GM12878 (cell line): ENCODE measurements around the gene ICA1.
A peak's percentile ranks its signal among the peaks of the same experiment; 100 is the strongest.

Source experiments
- CREB1 ChIP-seq: IDR thresholded peaks from 2 replicates; pipeline ENCODE4 v1.6.1; 2012; ENCODE audit warnings: low read depth, mild to moderate bottlenecking, inconsistent platforms
- FOXM1 ChIP-seq: IDR thresholded peaks from 2 replicates; pipeline ENCODE4 v1.6.1; 2012; ENCODE audit warnings: low read depth, mild to moderate bottlenecking, inconsistent platforms, low read length, moderate library complexity
- HDAC6 ChIP-seq: fragments of 200-600 bp; sonication (generic); IDR thresholded peaks from one replicate; pipeline ENCODE4 v1.8.0; 2017; ENCODE audit warnings: antibody characterized with exemption; ENCODE audit not compliant: unreplicated experiment
- KDM1A ChIP-seq: fragments of 200-600 bp; sonication (generic); IDR thresholded peaks from 2 replicates; pipeline ENCODE4 v1.6.1; 2016; ENCODE audit warnings: borderline replicate concordance
- SPI1 ChIP-seq: IDR thresholded peaks from 2 replicates; pipeline ENCODE4 v1.6.1; 2011; ENCODE audit warnings: low read depth, mild to moderate bottlenecking, low read length, moderate library complexity, borderline replicate concordance; ENCODE audit not compliant: insufficient read depth
- TF ChIP-seq, protein P1 (sequence below): fragments of 450-650 bp; IDR thresholded peaks from 2 replicates; pipeline ENCODE4 v1.6.1; 2016; ENCODE audit warnings: mild to moderate bottlenecking, moderate library complexity, borderline replicate concordance
- TF ChIP-seq, protein P2 (sequence below), 3 experiments: IDR thresholded peaks in 2 of 3; conservative IDR thresholded peaks in 1 of 3; 2 replicates each; pipeline ENCODE4 v1.5.1; 2011; ENCODE audit warnings: low read depth in 3 of 3, low read length in 3 of 3, mild to moderate bottlenecking in 3 of 3, control low read depth in 2 of 3, moderate library complexity in 2 of 3, inconsistent platforms in 1 of 3, mixed read lengths in 1 of 3; ENCODE audit not compliant: control insufficient read depth in 2 of 3, insufficient read depth in 1 of 3; ENCODE audit errors: extremely low read depth in 1 of 3

DNA sequence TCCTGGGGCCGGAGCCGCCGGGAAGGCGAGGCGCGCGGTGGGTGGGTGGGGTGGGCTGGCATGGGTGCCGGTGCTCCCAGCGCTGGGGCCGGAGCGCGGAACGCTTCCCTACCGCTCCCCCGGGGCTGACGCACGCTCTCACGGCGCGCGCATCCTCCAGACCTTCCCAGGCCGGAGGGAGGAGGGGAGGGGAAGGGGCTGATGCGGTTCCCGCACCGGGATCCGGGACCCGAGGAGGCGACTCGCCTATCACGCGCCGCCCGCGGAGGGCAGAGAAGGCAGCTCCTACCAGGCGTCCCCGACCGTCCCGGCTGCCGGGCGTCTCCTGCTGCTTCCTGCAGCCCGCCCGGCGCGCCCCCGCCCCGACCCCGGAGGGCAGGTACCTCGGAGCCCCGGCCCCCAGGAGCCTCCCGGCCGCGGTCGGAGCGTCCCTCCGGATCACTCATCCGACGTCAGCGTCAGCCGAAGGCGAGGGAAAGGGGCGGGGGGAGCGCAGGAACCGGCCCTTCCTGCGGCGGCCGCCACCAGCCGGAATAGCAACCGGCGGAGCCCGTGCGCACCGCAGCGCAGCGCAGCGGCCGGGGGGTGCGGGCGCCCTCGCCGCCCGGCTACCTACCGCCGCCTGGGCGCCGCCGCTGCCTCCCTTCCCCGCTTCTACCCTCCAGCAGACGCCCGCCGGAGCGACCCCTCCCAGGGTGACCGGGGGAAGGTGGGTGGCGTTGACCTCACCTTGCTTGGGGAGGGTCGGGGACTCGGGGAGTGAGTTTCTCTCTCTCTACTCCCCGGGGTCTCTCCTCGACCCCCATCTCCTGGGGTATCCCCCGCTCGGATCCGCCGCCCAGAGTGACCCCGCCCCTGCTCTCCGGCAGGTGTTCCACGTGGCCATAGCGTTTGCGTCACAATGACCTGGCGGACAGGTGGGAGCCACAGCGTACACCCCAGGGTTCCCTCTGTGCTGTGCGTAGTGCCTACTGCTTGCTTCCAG, at the start of gene ICA1:
- TF ChIP-seq, protein P1, sequence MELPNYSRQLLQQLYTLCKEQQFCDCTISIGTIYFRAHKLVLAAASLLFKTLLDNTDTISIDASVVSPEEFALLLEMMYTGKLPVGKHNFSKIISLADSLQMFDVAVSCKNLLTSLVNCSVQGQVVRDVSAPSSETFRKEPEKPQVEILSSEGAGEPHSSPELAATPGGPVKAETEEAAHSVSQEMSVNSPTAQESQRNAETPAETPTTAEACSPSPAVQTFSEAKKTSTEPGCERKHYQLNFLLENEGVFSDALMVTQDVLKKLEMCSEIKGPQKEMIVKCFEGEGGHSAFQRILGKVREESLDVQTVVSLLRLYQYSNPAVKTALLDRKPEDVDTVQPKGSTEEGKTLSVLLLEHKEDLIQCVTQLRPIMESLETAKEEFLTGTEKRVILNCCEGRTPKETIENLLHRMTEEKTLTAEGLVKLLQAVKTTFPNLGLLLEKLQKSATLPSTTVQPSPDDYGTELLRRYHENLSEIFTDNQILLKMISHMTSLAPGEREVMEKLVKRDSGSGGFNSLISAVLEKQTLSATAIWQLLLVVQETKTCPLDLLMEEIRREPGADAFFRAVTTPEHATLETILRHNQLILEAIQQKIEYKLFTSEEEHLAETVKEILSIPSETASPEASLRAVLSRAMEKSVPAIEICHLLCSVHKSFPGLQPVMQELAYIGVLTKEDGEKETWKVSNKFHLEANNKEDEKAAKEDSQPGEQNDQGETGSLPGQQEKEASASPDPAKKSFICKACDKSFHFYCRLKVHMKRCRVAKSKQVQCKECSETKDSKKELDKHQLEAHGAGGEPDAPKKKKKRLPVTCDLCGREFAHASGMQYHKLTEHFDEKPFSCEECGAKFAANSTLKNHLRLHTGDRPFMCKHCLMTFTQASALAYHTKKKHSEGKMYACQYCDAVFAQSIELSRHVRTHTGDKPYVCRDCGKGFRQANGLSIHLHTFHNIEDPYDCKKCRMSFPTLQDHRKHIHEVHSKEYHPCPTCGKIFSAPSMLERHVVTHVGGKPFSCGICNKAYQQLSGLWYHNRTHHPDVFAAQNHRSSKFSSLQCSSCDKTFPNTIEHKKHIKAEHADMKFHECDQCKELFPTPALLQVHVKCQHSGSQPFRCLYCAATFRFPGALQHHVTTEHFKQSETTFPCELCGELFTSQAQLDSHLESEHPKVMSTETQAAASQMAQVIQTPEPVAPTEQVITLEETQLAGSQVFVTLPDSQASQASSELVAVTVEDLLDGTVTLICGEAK, result no peak
- TF ChIP-seq, protein P2, sequence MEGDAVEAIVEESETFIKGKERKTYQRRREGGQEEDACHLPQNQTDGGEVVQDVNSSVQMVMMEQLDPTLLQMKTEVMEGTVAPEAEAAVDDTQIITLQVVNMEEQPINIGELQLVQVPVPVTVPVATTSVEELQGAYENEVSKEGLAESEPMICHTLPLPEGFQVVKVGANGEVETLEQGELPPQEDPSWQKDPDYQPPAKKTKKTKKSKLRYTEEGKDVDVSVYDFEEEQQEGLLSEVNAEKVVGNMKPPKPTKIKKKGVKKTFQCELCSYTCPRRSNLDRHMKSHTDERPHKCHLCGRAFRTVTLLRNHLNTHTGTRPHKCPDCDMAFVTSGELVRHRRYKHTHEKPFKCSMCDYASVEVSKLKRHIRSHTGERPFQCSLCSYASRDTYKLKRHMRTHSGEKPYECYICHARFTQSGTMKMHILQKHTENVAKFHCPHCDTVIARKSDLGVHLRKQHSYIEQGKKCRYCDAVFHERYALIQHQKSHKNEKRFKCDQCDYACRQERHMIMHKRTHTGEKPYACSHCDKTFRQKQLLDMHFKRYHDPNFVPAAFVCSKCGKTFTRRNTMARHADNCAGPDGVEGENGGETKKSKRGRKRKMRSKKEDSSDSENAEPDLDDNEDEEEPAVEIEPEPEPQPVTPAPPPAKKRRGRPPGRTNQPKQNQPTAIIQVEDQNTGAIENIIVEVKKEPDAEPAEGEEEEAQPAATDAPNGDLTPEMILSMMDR (IDR thresholded peaks at IDR 0.05 in 2 of 3, conservative IDR thresholded peaks at IDR 0.05 in 1 of 3; ENCODE audit: control insufficient read depth in 2 of 3, extremely low read depth in 1 of 3, insufficient read depth in 1 of 3, low read depth in 3 of 3, low read length in 3 of 3), result no peak
- no peak for TF ChIP-seq FOXM1
- peak; percentile 92 for TF ChIP-seq HDAC6
- TF ChIP-seq CREB1, result no peak
- no peak for TF ChIP-seq SPI1
- TF ChIP-seq KDM1A, result no peak
